Measurements from ENCODE around the gene REPS1.
A peak's percentile ranks its signal among the peaks of the same experiment; 100 is the strongest.
"Not testable (repeated sequence)": the region's sequence is repeated elsewhere in the genome, so short reads cannot be mapped to it uniquely, and the experiment has no call there.

Gene REPS1

DNA sequence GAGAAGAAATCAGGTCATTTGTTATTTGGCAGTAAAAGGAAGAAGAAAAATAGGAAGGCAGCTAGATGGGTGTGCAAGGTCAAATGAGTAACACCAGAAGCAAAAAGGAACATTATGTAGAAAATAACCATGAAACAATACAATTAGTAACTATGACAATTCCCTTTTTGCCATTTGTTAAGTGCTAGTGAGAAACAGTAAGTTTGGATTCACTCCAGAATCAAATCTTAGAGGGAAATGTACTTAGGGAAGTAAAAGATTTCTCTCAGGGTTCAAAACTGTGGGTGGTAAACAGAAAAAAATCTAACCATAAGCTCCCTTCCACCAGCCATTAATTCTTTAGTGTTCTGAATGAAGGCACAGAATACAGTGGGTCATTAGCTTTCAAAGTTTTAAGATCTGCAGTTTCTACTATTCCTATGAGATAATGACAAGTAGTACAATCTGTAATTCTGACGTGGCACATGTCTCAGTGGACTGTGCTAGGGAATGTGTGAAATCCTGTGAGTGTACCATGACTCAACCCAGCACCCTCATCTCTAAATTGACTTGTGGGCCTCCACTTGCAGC, 17.1 kb downstream of the REPS1 start:
- DNase-seq = no peak

DNA sequence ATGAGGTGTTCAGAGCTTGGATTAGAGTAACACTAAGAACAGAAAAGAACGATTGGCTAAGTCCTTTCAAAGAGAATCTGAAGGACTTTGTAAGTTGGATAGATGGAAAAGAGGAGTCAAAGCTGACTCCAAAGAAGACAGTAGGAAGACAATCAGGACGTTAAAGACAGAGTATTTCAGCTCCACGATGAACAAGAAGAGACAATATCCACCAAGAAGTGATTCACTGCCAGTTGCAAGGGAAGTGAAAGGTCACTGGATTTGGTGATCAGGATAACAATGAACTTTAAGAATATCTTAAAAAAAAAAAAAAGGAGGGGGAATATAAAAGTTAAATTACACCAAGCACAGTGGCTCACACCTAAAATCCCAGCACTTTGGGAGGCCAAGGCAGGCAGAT, 17.9 kb downstream of the REPS1 start:
- no peak for DNase-seq

DNA sequence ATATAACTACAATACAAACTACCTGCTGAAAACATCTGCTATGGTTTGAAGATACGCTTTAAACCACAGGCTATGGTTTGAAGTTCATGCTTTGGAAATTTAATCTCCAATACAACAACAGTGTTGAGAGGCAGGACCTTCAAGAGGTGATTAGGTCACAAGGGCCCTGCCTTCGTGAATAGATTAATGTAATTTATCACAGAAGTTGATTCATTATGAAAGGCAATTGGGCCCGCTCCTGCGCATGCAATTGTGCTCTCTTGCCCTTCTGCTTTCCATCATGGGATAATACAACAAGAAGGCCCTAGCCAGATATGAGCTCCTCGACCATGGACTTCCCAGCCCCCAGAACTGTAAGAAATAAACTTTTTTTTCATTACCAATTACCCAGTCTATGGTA, 21.2 kb downstream of the REPS1 start:
- DNase-seq = no peak

DNA sequence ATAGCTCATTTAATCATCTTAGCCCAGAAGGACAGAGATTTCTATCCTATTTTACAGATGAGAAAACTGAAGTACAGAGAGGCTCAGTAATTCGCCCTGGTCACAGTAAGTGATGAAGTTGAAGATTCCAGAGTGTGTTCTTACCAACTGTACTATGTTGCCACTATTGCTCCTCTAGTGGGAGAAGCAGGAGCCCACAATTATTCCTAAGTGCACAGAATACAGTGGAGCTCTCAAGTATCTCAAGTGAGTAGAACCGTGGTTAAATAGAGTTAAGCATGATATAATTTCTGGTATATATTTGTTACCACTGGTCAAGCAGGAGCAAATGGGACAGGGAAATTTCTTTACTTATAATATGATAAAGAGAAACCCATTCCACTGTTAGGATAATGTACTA, 22.1 kb downstream of the REPS1 start:
- DNase-seq = no peak

DNA sequence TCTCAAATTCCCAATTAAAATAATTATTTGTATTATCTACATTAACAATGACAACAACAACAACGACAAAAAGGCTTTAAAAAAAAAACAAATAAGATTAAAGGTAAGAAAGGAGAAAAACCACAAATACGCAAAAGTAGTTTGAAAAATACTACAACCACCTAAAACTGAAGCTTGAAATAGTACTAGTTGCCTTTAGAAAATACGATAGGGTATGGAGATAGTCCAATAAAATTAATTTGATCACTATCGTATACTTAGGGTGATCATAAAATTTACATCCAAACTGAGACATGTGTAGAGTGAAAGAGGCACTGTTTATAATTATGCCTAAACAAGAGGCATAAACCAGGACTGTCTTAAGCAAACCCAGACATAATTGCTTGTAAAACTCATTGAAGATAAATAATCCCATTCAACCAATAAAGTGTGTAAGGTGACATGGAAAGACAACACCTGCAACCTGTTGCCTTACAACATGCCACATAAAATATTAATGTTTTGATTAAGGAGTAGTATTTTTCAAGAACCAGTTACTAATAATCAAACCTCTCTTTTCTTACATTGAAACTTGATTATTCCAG, 22.7 kb downstream of the REPS1 start:
- DNase-seq = no peak

DNA sequence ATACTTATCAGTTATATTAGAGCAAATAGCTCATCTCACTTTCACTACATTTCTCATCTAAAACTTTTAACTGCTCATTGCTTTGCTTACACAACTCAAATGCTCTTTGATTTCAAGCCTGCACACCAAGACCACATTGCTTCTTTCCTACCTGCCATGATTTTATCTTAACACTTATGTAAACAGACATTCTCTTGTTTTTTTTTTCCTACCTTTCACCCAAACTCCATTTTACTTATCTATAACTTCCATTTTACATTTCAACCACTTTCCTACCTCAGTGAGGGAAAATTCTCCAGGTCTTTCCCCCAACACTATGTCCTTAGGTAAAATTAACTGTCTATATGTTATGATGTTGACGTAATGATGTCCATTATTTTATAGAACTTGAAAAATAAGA, 24.0 kb downstream of the REPS1 start:
- DNase-seq = no peak

DNA sequence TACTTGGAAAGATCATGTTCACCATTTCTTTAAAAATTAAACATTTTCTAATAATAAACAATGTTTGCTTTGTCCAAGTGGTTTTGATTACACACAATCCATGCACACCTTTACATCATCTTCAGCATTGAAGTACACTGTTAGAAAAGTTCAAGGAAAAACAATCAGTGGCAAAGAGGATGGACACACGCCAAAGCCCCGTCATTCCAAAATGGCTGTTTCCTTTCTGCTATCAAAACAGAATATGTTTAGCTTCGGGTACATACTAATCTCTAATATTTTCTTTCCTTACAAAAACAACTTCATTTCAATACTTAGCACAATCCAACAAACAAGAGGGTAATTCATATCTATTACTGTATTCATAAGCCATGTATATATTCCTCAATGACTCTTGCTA, 24.5 kb downstream of the REPS1 start:
- DNase-seq = no peak

DNA sequence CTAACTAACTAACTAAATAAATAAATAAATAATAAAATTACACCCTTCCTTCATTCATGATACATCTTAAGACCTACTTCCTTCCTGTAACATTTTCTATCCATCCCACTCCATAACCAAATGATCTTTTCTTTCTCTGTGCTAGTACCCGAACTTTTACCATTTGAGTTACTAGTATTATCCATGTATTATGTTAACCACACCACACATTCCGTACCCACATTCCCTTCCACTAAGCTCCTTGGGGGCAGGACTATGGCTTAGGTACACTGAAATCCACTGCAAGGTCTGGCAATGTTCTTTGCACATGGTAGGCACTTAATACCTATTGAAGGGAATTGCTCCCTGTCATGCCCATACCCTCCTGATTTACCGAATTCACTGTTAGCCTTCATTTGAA, 24.9 kb downstream of the REPS1 start:
- no peak for DNase-seq

DNA sequence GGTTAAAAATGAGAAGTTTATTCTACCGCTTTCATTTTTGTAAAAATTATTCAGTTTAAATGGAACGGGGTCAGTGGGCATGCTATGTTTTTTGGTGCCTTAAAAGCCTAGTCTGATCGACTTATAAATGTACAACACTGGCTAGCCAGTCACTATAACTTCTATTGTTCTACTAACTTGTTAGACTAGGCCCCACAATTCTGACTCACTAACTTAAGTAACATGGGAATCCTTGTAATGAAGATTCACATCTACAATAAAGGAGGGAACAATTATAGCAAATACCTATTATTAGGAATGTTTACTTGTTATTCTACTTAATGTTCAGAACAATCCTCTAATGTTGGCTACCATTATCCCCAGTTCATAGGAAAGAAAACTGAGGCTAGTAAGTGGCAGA, 28.5 kb downstream of the REPS1 start:
- no peak for DNase-seq

DNA sequence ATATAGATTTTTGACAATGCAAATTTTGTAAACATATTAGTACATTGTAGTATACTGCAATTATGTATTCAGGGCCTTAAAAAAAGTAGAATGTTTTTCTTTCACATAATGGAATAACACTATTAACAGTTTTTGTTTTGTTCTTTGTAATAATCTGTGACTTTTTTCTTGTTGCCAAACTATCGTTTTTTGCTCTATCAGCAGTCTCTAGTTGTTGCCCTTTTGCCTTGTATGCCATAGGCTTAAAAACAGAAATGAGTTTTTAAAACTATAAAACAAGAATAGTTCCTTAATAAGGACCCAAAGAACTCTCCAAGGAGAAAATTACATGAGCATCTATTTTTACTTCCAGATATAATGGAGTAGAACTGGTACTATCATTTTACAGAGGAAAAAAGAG, 29.5 kb downstream of the REPS1 start:
- no peak for DNase-seq

DNA sequence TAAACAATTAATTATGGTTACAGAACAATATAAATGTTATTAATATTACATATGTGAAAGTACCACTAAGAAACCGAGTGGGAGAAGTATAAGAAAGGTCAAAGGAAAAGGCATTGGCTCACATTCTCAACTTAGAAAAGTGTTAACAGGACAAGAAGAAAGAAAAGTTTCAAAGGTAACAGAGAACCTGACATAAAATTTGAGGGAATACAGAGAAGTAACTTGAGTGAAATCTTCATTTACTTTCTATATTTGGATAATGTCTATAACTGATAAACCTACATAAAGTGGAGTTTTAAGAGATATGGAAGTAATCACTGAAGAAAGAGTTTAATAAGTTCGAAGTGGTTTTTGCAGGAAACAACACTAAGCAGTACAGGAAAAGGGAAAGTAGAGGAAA, 30.1 kb downstream of the REPS1 start:
- no peak for DNase-seq

DNA sequence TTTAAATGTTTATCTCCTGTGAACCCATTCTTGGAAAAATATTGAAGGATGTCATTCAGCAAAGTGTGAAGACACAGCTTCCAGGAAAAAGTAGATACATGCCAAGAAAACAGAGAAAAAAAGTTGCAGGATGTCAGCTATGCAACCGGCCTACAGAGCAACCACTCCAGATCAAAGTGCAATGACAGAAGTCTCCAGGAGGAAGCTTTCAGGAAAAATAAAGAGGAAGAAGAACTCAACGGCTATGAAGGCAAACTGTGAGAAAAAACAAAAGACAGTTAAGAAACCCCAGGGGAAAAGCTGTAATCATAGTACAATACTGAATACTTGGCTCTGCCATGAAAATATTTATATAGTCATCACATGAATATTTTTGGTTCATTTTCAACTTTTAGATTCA, 30.6 kb downstream of the REPS1 start:
- peak; percentile 91 for DNase-seq

DNA sequence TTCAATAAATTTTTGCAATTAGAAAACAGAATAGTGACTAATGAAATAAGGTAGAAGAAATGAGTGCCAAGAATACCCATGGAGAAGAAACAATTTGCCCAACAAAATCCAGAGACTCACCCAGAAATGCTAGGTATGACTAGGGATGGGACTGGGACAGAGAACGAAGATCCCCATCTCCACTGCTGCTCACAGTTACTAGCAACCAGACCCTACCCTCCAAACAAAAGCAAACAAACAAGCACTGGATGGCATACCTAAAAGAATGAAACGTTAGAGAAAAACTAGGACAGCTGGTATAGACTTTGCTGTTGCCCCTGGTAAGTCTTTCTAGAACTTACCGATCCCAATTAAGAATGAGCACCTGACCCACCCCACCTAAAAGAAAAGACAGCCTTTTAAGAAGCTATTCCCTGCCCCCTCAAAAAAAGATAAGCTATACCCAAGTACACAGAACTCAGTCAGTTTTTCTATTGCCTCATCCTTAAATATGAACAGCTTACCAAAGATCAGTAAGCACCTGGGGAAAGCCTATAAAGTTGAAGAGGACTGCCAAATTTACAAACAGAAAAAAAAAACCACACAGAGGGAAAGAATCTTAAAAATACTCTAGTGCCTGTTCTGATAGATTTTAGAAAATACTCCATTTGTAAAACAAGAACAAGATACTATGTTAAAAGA, 31.7 kb downstream of the REPS1 start:
- peak; percentile 42 for DNase-seq

DNA sequence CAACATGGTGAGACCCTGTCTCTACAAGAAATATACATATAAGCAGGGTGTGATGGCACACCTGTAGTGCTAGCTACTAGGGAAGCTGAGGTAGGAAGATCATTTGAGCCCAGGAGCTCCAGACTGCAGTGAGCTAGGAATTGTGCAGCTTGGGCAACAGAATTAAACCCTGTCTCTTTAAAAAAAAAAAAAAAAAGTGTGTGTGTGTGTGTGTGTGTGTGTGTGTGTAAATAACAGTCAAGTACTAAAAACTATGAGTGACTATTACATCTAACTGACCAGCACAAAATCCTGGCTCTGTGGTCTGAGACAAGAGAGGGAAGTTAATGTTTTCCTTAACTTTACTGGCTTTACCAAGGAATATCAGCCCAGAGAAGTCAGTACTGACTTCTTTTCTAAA, 32.8 kb downstream of the REPS1 start:
- no peak for DNase-seq

DNA sequence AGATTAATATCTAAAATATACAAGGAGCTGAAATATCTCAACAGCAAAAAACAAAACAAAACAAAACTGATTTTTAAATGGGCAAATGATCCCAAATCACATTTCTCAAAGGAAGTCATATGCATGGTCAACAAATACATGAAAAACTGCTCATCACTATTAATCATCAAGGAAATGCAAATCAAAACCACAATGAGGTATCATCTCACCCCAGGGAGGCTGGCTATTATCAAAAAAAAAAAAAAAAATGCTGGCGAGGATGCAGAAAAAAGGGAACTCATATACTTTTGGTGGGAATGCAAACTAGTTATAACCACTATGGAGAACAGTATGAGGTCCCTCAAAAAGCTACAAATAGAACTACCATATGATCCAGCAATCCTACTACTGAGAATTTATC, 34.6 kb downstream of the REPS1 start:
- DNase-seq = no peak

DNA sequence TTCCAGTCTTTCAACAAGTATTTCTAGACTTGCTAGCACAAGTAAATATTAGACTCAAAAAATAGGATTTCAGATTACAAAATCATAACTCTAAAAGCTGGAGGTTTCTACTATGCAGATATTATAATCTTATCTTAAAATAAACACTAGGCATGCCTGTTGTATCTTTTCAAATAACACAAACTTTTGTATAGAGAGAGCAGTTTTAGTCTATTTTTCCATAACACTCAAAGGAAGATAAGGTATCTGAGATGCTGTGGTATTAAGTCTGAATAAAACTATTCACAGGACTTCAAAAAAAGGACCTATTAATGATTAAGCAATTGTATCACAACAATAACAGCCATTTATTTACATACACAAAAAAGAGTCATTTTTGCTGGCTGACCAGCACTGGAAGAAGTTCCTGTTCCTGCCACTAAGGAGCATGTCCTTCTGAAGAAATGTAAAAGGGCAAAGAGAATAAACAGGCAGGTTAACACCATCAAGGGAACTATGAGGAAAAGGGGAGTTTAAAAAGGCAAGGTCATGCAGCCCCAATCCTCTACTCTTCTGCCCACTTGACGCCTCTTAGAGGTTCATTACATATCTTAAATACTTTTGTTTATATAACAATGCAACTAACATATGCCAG, 39.4 kb downstream of the REPS1 start:
- DNase-seq = no peak

DNA sequence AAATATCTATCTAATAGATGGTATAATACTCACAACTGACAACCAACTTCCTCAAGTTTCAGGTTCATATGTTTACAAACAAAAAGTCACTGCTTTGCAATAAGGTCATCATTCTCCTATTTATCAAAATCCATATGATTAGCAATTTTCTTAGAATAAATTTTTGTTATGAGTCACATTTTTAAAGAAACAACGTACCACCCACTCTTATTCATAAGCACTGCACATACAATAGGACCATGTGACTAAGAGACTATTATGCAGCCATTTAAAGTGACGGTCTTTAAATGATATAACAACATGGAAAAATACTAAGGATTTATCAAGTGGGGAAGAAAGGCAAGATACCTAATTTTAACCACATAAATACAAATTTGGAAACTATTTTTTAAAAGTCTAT, 40.0 kb downstream of the REPS1 start:
- no peak for DNase-seq

DNA sequence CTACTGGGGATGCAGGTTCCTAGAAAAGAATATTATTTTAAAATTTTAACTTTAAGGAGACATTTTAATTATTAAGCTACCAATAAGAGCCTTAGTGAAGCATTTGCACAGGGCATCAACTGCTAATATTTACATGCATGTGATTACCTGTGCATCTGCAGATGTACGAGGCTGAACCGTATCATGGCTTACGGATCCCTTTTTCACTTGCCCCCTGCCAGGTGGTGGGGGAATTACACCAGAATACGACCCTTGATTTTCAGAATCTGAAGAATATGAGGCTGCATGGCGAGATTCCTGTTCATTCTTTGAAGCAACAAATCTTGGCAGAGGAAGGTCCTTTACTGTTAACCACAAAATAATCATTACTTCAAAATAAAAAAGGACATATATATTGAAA, 42.7 kb downstream of the REPS1 start:
- DNase-seq = no peak

DNA sequence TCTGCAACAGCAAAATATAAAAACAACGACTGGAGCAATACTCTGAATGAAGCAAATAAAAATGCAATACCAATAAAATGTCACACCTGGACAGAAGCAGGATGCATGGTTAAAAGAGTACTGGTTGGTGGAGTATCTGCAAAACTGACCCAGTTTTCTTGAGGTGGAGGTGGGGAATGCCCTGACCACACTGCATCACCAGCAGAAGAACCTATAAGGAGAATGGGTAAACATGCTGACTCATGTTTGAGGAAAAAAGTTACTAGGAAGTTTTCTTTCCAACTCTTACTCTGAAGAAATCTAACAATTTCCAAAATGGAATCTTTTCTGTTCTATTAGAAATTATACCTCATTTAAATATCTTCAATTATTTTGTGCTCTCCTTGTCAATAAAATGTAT, 43.6 kb downstream of the REPS1 start:
- no peak for DNase-seq

DNA sequence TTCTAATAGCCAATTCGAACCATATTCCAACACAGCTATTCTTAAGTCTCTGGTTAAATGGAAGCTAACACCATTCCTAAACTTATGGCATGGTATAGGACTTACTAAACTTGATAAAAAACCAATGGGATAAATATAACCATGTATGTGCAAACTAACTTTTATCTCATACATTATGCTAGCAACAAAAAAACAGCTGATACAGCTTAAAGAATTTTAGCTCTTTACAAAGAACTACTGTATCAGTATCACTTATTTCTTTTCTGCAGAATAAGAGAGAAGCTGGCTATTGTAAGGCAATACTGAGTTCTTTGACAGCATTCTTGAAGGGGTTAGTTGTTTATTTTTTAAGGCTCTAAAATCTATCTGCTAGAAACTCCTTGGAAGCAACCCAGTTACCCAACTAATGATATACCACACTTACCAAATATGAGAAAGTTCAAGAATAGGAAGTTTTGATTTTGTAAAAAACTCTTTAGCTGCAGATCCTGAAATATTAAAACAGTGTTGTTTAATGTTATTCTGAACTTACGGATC, 44.9 kb downstream of the REPS1 start:
- DNase-seq = no peak

DNA sequence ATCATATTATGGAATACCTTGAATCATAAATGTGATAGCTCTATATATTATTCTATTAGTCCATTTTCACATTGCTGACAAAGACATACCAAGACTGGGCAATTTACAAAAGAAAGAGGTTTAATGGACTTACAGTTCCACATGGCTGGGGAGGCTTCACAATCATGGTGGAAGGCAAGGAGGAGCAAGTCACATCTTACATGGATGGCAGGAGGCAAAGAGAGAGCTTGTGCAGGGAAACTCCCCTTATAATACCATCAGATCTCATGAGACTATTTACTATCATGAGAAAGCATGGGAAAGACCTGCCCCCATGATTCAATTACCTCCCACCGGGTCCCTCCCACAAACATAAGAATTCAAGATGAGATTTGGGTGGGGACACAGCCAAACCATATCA, 51.2 kb downstream of the REPS1 start:
- DNase-seq = not testable (repeated sequence)

DNA sequence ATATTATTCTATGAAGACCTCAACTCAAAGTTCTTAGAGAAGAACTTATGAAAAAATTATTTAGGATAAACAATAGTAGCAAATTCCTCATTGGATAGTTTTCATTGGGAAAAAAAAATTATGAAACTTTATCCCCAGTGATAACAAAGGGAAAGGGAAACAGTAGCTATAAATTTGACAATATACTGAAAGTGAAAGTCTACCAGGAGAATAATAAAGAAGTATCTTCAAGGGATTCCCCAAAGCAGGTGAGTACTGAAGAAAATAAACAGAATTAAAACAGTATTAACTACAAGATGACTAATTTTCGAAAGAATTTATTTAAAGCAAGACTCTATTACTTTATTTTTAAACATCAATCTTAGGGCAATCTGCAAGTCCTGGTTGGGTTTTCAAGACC, 56.4 kb downstream of the REPS1 start:
- no peak for DNase-seq

DNA sequence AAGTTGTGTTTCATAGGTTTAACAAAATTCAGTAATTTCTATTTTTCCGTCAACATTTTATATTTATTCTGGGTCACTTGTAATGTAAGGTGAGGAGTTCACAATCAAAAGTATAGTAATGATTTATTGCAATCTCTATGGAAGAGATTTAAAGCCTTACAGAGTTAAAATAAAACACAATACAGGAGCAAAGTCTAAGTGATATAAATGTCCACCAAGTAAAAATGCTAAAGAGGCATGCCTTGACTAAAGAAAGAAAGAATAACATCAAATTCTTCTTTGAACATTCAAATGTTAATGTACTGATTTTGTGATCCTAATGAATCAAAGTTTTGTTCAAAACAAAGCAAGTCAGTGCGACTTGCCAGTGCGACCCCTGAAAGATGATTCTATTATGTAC, 61.5 kb downstream of the REPS1 start:
- DNase-seq = no peak

DNA sequence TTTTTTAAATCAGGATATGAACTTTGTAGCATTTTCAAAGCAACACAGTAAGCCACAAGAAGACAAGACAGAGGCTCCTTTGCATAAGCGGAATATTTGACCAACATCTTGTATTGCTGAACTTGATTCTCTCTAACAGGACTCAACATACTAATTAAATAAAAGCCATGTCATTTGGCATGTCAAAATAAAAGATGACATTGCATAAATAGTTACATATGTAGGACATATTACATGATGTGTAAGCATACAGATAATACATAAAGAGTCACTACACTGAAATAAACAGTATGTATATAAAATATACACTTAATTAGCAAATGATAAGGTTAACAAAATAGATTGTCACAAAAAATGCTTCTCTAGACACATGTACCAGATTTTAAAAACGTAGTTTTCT, 62.2 kb downstream of the REPS1 start:
- DNase-seq = no peak

Measured in GF-D8 (cell line).